Subcutaneous abdominal adipose tissue (tissue), 5 donors: Measurements from ENCODE around the gene PSMF1.

ENCODE experiments used
- H3K27ac ChIP-seq: one replicate; pipeline ENCODE4 v1.7.0; 2013; ENCODE audit warnings: low read depth, mild to moderate bottlenecking, inconsistent platforms, low read length, moderate library complexity
- H3K27me3 ChIP-seq, 5 donors: one replicate each; pipeline ENCODE4 v1.7.0; 2013; ENCODE audit warnings: low read length in 5 of 5, inconsistent platforms in 1 of 5; ENCODE audit not compliant: control insufficient read depth in 5 of 5, insufficient read depth in 4 of 5
- H3K36me3 ChIP-seq, 5 donors: one replicate each; pipeline ENCODE4 v1.7.0; 2013; ENCODE audit warnings: low read length in 5 of 5; ENCODE audit not compliant: control insufficient read depth in 5 of 5, insufficient read depth in 5 of 5
- H3K4me1 ChIP-seq, 5 donors: one replicate each; pipeline ENCODE4 v1.7.0; 2013; ENCODE audit warnings: low read length in 5 of 5, mild to moderate bottlenecking in 3 of 5, moderate library complexity in 1 of 5; ENCODE audit not compliant: control insufficient read depth in 5 of 5, insufficient read depth in 5 of 5
- H3K4me3 ChIP-seq, 5 donors: one replicate each; pipeline ENCODE4 v1.7.0; 2013; ENCODE audit warnings: low read length in 5 of 5, low read depth in 1 of 5
- H3K9ac ChIP-seq, 5 donors: one replicate each; pipeline ENCODE4 v1.7.0; 2013; ENCODE audit warnings: low read length in 5 of 5, mild to moderate bottlenecking in 4 of 5, moderate library complexity in 3 of 5
- H3K9me3 ChIP-seq, 5 donors: one replicate each; pipeline ENCODE4 v1.7.0; 2013; ENCODE audit warnings: low read length in 5 of 5; ENCODE audit not compliant: control insufficient read depth in 5 of 5
- donor health status: healthy.
- donor health status: healthy.
- donor health status: healthy.
- donor health status: healthy.
- donor health status: healthy.

PSMF1 gene

DNA sequence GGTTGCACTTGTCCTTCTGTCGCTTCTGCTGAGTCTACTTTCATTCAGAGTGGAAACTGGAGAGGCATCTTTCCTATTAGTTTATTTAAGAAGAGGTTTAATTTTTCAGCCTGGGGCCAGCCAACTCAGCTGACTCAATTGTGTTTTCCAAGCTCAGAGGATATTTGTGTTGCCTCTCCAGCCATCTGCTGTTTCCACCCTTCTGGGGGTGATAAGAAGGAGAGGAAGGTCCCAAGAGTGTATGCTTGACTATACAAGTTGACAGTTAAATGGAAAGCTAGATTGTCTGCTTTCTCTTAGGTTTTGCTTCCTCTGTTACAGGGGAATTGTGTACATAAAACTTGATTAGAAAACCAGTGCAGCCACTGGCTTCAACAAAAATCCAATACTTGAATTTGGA is 3.0 kb downstream of the PSMF1 start:
- Histone ChIP-seq H3K27me3 (no peaks in the 10 kb centered on the region), H3K4me3 (no peak overlapping the region), H3K9ac (peak overlapping the region in 1 of 5 donors; percentile 35), H3K4me1 (peaks cover 22 to 69% (median 57%) of the 10 kb centered on the region in 5 donors), H3K9me3 (no peaks in the 10 kb centered on the region), H3K36me3 (peaks cover 12 to 20% (median 18%) of the 10 kb centered on the region in 5 donors), H3K27ac (no peak overlapping the region)

DNA sequence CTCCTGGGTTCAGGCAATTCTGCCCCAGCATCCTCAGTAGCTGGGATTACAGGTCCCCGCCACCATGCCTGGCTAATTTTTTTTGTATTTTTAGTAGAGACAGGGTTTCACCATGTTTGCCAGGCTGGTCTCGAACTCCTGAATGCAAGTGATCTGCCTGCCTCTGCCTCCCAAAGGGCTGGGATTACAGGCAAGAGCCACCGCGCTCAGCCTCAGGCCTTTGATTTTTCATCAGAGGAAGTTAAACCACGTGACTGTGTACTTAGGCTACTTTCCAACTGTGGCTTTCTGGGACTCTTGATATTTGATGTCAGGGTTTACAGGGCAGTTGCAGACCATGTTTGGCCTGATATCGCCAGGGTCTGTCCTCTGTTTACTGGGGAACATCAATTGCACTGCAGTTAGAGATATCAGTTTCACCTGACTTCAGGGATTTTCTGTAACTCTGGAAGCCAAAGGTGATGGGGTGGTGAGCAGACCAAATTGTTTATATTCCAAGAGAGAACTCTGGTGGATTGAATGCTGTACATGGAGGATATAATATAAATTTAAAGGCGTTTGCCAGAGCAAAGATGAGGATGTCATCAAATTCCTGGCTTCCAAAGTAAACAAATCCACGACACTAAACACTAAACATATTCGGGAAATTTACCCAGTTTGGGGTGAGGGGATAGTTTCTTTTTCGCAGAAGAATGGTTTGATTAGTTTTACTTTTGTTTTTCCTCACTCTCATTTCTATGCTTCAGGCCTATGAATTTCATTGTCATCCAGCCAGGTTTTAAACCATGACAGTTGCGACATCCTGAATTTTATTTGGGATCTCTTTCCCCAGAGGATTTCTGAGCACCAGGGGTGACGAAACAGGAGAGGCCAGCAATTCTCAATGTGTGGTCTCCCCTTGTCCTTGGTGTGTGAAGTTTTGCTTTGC is 4.2 kb downstream of the PSMF1 start:
- Histone ChIP-seq H3K36me3 (peaks cover 24 to 31% (median 27%) of the 10 kb centered on the region in 5 donors), H3K9ac (peak overlapping the region; percentile 35 to 56 (median 49)), H3K9me3 (no peaks in the 10 kb centered on the region), H3K27ac (peak overlapping the region; percentile 85), H3K4me1 (peaks cover 22 to 67% (median 56%) of the 10 kb centered on the region in 5 donors), H3K27me3 (no peaks in the 10 kb centered on the region), H3K4me3 (peak overlapping the region in 2 of 5 donors; percentile 20 to 33)

DNA sequence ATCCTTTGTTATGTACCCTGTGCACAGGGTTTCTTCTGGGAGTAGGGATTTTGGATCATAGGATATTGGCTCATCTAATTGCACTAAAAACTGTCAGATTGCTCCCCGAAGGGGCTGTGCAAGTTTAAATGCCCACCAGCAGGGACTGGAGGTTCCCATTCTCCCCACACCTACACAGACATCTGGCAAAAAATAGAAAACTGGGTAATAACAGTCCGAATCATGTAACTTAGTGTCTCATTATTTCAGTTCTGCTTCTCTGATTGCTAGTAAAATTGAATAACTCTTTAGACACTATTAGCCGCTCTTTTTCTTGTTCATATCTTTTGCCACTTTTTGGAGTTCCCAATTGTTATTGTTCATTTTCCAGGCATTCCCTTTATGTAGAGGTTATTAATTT is 5.3 kb downstream of the PSMF1 start:
- Histone ChIP-seq H3K4me1 (peaks cover 19 to 60% (median 50%) of the 10 kb centered on the region in 5 donors), H3K36me3 (peaks cover 33 to 41% (median 37%) of the 10 kb centered on the region in 5 donors), H3K4me3 (no peak overlapping the region), H3K27me3 (no peaks in the 10 kb centered on the region), H3K9me3 (no peaks in the 10 kb centered on the region), H3K27ac (peak overlapping the region; percentile 85), H3K9ac (no peak overlapping the region)

DNA sequence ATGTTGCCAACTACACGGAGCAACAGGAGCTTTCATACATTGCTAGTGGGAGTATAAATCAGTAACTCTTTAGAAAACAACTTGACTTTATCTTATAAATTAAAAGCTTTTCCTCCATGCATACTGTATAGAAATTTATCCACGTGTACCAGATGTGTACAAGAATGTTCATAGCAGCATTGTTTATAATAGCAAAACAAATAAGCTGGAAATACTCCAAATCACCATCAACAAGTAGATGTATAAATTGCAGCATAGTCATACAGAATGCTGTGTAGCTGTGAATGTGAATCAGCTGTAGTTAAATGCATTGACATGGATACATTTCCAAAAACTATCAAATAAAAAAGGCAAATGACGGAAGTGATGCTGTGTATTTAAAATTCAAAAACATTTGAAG is 6.0 kb downstream of the PSMF1 start:
- peaks cover 13 to 53% (median 43%) of the 10 kb centered on the region in 5 donors for H3K4me1 ChIP-seq
- no peak overlapping the region for H3K9ac ChIP-seq
- peaks cover 36 to 46% (median 43%) of the 10 kb centered on the region in 5 donors for H3K36me3 ChIP-seq
- no peak overlapping the region for H3K4me3 ChIP-seq
- H3K27ac ChIP-seq, result no peak overlapping the region
- H3K9me3 ChIP-seq, result no peaks in the 10 kb centered on the region
- no peaks in the 10 kb centered on the region for H3K27me3 ChIP-seq

DNA sequence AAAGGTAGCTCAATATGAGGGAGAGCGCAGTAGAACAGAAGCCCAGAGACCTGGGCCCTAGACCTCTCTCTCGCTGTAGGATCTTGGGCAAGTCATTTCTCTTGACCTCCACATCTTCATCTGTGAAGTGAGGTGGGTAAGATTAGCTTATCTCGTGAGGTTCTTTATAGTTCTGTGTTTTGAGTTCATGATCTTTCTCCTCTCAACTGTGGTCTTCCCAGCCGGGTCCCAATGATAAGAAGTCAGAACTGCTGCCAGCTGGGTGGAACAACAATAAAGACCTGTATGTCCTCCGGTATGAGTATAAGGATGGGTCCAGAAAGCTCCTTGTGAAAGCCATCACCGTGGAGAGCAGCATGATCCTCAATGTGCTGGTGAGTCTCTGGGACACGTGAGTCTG is 6.9 kb downstream of the PSMF1 start:
- no peak overlapping the region for H3K27ac ChIP-seq
- no peak overlapping the region for H3K4me3 ChIP-seq
- H3K9me3 ChIP-seq, result no peaks in the 10 kb centered on the region
- H3K9ac ChIP-seq, result no peak overlapping the region
- H3K36me3 ChIP-seq, result peaks cover 45 to 54% (median 51%) of the 10 kb centered on the region in 5 donors
- H3K27me3 ChIP-seq, result no peaks in the 10 kb centered on the region
- H3K4me1 ChIP-seq, result peaks cover 6 to 44% (median 34%) of the 10 kb centered on the region in 5 donors

DNA sequence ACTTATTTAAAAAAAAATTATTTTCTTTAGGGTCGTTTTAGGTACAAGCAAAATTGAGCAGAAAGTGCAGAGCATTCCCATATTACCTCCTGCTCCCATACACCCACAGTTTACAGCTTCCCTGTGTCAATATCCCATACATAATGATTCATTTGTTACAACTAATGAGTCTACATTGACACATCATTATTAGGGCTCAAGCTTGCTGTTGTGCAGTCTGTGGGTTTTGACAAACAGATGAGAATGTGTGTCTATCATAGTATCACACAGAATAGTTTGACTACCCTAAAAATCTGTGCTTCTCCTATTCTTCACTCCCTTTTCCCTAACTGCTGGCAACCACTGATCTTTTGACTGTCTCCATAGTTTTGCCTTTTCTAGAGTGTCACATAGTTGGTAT is 9.4 kb downstream of the PSMF1 start:
- Histone ChIP-seq H3K4me1 (peaks cover 3 to 19% (median 13%) of the 10 kb centered on the region in 5 donors), H3K27ac (no peak overlapping the region), H3K9ac (no peak overlapping the region), H3K4me3 (no peak overlapping the region), H3K36me3 (peaks cover 49 to 71% (median 64%) of the 10 kb centered on the region in 5 donors), H3K27me3 (no peaks in the 10 kb centered on the region), H3K9me3 (peaks cover 0 to 4% (median 0%) of the 10 kb centered on the region in 5 donors)

DNA sequence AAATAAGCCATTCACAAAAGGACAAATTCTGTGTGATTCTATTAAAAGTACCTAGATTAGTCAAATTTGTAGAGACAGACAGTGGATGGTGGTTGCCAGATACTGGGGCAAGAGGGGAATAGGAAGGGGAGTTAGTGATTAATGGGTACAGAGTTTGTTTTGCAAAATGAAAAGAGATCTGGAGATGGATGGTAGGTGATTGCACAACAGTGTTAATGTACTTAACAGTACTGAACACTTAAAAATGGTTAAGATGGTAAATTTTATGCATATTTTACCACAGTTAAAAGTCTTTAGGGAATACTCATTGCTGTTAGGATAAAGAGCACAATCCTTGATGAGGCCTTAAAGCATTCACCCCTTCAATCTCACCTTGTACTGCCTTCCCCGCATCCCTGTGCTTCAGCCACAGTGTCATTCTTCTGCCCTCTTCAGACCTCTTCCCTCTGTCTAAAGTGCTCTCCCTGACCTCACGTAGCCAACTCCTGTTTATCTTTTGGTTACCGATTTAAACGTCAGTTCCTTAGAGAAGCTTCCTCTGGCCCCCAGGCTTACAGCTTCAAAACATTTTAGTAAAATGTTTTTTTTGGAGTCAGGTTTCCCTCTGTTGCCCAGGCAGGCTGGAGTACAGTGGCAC is 11.8 kb downstream of the PSMF1 start:
- no peak overlapping the region for H3K9ac ChIP-seq
- no peak overlapping the region for H3K27ac ChIP-seq
- peaks cover 48 to 80% (median 77%) of the 10 kb centered on the region in 5 donors for H3K36me3 ChIP-seq
- H3K4me1 ChIP-seq, result peaks cover 0 to 4% (median 0%) of the 10 kb centered on the region in 5 donors
- no peak overlapping the region for H3K4me3 ChIP-seq
- peaks cover 0 to 4% (median 0%) of the 10 kb centered on the region in 5 donors for H3K9me3 ChIP-seq
- no peaks in the 10 kb centered on the region for H3K27me3 ChIP-seq

DNA sequence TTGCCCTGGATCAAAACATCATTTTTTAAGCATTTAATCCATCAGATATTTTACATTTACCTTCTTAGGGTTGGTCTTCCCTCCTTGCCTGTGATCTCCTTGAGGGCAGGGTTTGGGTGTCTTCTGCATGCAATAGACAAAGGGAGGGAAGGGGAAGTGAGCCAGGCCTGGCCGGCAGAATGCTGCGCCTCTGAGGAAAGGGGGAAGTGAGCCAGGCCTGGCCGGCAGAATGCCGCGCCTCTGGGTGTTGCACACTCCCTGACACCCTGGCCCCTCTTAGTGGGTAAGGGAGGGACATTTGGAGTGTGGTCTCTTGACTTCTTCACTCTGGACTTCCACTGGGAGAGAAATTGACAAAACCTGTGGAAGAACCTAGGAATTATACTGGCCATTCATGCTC is 12.4 kb downstream of the PSMF1 start:
- Histone ChIP-seq H3K36me3 (peaks cover 49 to 80% (median 78%) of the 10 kb centered on the region in 5 donors), H3K4me1 (peaks cover 0 to 3% (median 0%) of the 10 kb centered on the region in 5 donors), H3K9me3 (peaks cover 0 to 4% (median 0%) of the 10 kb centered on the region in 5 donors), H3K27ac (no peak overlapping the region), H3K9ac (no peak overlapping the region), H3K27me3 (no peaks in the 10 kb centered on the region), H3K4me3 (no peak overlapping the region)

DNA sequence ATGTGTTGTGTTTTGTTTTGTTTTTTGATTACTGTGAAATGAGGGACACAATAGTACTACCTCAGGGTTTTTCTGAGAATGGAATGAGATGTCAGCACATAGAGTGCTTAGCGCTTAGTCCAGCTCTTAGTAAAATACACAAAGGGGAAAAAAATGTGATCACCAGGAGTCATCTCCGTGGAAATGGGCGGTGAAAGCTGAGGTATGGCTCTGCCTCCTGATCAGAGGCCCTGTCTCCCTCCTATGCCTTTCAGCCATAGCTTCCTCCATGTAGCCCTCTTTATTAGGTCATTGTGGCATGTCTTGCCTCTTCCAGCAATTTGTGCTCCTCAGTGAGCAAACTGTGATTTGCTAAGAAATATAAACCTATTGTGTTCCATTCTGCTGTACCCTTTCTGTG is 13.0 kb downstream of the PSMF1 start:
- Histone ChIP-seq H3K9me3 (peaks cover 0 to 4% (median 0%) of the 10 kb centered on the region in 5 donors), H3K4me3 (no peak overlapping the region), H3K36me3 (peaks cover 48 to 80% (median 78%) of the 10 kb centered on the region in 5 donors), H3K27ac (no peak overlapping the region), H3K9ac (no peak overlapping the region), H3K27me3 (no peaks in the 10 kb centered on the region), H3K4me1 (peaks cover 0 to 3% (median 0%) of the 10 kb centered on the region in 5 donors)

DNA sequence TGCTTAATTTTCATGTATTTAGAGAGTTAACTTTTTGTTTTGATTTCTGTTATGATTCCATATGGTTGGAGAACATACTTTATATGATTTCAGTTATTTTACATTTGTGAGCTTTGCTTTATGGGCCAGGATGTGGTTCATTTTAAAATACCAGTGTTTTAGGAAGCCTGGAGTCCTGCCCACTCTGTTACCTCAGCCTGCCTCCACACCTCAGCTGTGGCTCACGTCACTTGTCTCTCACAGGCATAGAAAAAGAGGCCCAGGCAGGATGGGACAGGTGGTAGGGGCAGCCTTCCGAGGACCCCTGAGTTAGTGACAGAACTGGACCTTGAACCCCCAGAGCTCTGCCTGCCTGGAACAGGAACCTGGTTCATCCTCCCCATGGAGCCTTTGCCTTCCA is 16.0 kb downstream of the PSMF1 start:
- Histone ChIP-seq H3K27me3 (no peaks in the 10 kb centered on the region), H3K9ac (no peak overlapping the region), H3K36me3 (peaks cover 47 to 76% (median 72%) of the 10 kb centered on the region in 5 donors), H3K4me1 (peaks cover 0 to 3% (median 0%) of the 10 kb centered on the region in 5 donors), H3K4me3 (no peak overlapping the region), H3K9me3 (peaks cover 0 to 4% (median 0%) of the 10 kb centered on the region in 5 donors), H3K27ac (no peak overlapping the region)
